Smooth muscle cell (in vitro differentiated cells): Measurements from ENCODE around the gene THTPA. TPM values are rescaled to one million over a fixed set of nuclear protein-coding genes. Genes with fewer than 3 reads are reported as not detected.
A peak's percentile ranks its signal among the peaks of the same experiment; 100 is the strongest.

ENCODE experiments used
- DNase-seq: peaks from one replicate; lab custom pipeline; 2025; ENCODE audit not compliant: unreplicated experiment; lab: John Stamatoyannopoulos, UW
- H2AFZ ChIP-seq: fragments of 200-600 bp; sonication (generic); 2 replicates; pipeline ENCODE4 v1.6.0; 2016; ENCODE audit warnings: antibody characterized with exemption, low read depth, mild to moderate bottlenecking
- H3F3A ChIP-seq: fragments of 200-600 bp; sonication (generic); 2 replicates; pipeline ENCODE4 v1.6.0; 2017; ENCODE audit warnings: antibody characterized with exemption, low read depth
- H3K27ac ChIP-seq: fragments of 200-600 bp; sonication (generic); 2 replicates; pipeline ENCODE4 v1.5.1; 2016; ENCODE audit warnings: low read depth, mild to moderate bottlenecking
- H3K27me3 ChIP-seq: fragments of 200-600 bp; sonication (generic); 2 replicates; pipeline ENCODE4 v1.6.1; 2016; ENCODE audit warnings: low read depth, mild to moderate bottlenecking
- H3K36me3 ChIP-seq: fragments of 200-600 bp; sonication (generic); 2 replicates; pipeline ENCODE4 v1.5.1; 2016; ENCODE audit warnings: low read depth
- H3K4me1 ChIP-seq: fragments of 200-600 bp; sonication (generic); 2 replicates; pipeline ENCODE4 v1.5.1; 2016; ENCODE audit warnings: low read depth
- H3K4me2 ChIP-seq: fragments of 200-600 bp; sonication (generic); 2 replicates; pipeline ENCODE4 v1.6.0; 2016; ENCODE audit warnings: mild to moderate bottlenecking
- H3K4me3 ChIP-seq: fragments of 200-600 bp; sonication (generic); 2 replicates; pipeline ENCODE4 v1.5.1; 2016; ENCODE audit warnings: mild to moderate bottlenecking
- H3K79me2 ChIP-seq: fragments of 200-600 bp; sonication (generic); 2 replicates; pipeline ENCODE4 v1.6.0; 2016; ENCODE audit warnings: low read depth, mild to moderate bottlenecking
- H3K9ac ChIP-seq: fragments of 200-600 bp; sonication (generic); 2 replicates; pipeline ENCODE4 v1.6.0; 2016; ENCODE audit warnings: low read depth
- H3K9me3 ChIP-seq: fragments of 200-600 bp; sonication (generic); replicated peaks from 2 replicates; pipeline ENCODE4 v1.5.1; 2016; ENCODE audit warnings: low read depth
- H4K20me1 ChIP-seq: fragments of 200-600 bp; sonication (generic); 2 replicates; pipeline ENCODE4 v1.6.0; 2016; ENCODE audit warnings: low read depth
- WGBS: methylation state at CpG from one replicate; pipeline ENCODE4 v1.1.7; 2016; ENCODE audit warnings: low lambda C conversion rate; 5-methylcytosine and 5-hydroxymethylcytosine counted together
- polyA plus RNA-seq: library from polyadenylated mRNA; unstranded; fragments of >200 nt; fragmentation: Nextera tagmentation; extraction: Ambion mirVana; gene quantifications from 2 replicates; pipeline ENCODE4 v1.2.1, GENCODE V29; 2016
- total RNA-seq: library from RNA; depleted of rRNA; stranded (reverse); fragments of >200 nt; gene quantifications from 2 replicates; pipeline ENCODE4 v1.2.3, GENCODE V29; 2014
- TF ChIP-seq, protein P1 (sequence below): fragments of 200-600 bp; sonication (generic); IDR thresholded peaks from 2 replicates; pipeline ENCODE4 v1.5.1; 2017; ENCODE audit warnings: borderline replicate concordance, mild to moderate bottlenecking, antibody characterized with exemption; ENCODE audit not compliant: insufficient read depth, poor library complexity, severe bottlenecking

THTPA gene
- total and polyA plus RNA-seq, 2 experiments from 2014 or later, result 5.7 to 6.1 TPM

DNA sequence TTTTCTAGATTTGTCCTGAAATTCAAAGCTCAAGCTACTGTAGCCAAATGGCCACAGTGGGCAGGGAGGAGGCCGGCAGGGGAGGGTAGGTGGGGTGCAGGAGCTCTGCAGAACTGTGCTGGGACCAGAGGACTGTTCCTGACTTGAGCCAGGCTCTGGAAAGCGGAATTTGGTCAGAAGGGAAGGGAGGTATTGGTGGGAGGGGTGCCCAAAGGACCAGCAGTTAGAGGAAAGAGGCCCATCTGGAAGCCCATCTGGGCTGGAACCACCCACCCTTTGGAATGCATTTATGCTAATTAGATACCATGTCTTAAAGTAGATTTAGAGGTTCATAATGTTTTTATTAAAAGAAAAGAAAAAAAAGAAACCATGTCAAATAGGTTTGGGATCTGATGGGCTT lies 47.0 kb downstream of the THTPA start:
- TF ChIP-seq, protein P1, sequence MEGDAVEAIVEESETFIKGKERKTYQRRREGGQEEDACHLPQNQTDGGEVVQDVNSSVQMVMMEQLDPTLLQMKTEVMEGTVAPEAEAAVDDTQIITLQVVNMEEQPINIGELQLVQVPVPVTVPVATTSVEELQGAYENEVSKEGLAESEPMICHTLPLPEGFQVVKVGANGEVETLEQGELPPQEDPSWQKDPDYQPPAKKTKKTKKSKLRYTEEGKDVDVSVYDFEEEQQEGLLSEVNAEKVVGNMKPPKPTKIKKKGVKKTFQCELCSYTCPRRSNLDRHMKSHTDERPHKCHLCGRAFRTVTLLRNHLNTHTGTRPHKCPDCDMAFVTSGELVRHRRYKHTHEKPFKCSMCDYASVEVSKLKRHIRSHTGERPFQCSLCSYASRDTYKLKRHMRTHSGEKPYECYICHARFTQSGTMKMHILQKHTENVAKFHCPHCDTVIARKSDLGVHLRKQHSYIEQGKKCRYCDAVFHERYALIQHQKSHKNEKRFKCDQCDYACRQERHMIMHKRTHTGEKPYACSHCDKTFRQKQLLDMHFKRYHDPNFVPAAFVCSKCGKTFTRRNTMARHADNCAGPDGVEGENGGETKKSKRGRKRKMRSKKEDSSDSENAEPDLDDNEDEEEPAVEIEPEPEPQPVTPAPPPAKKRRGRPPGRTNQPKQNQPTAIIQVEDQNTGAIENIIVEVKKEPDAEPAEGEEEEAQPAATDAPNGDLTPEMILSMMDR, result no peak
- 64% methylated on average over 2 of the region's 2 CpGs for WGBS
- DNase-seq, result no peak
- no peak overlapping the region for H3K4me2 ChIP-seq
- H3F3A ChIP-seq, result no peaks in the 10 kb centered on the region
- no peak overlapping the region for H3K4me3 ChIP-seq
- H3K79me2 ChIP-seq, result no peaks in the 10 kb centered on the region
- no peaks in the 10 kb centered on the region for H3K4me1 ChIP-seq
- H3K27ac ChIP-seq, result no peak overlapping the region
- no peaks in the 10 kb centered on the region for H3K27me3 ChIP-seq
- H3K9me3 ChIP-seq, result no peaks in the 10 kb centered on the region
- H3K9ac ChIP-seq, result no peak overlapping the region
- H2AFZ ChIP-seq, result no peak overlapping the region
- H3K36me3 ChIP-seq, result no peaks in the 10 kb centered on the region
- no peaks in the 10 kb centered on the region for H4K20me1 ChIP-seq

DNA sequence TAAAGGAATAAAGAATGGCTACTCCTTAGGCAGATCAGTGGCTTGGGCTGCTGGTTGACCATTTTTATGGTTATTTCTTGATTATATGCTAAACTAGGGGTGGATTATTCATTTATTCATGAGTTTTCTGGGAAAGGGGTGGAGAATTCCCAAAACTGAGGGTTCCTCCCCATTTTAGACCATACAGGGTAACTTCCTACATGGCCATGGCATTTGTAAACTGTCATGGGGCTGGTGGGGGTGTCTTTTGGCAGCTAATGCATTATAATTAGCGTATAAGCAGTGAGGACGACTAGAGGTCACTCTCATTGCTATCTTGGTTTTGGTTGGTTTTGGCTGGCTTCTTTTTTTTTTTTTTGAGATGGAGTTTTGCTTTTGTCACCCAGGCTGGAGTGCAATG lies 48.1 kb downstream of the THTPA start:
- Histone ChIP-seq H3K4me1 (no peaks in the 10 kb centered on the region), H3K79me2 (no peaks in the 10 kb centered on the region), H3K9me3 (no peaks in the 10 kb centered on the region), H4K20me1 (no peaks in the 10 kb centered on the region), H3K27ac (no peak overlapping the region), H3K36me3 (no peaks in the 10 kb centered on the region), H3K4me2 (no peak overlapping the region), H3K27me3 (no peaks in the 10 kb centered on the region), H3K9ac (no peak overlapping the region), H3K4me3 (no peak overlapping the region), H3F3A (no peaks in the 10 kb centered on the region), H2AFZ (no peak overlapping the region)
- no peak for DNase-seq
- WGBS, result 96% methylated on average over 2 of the region's 2 CpGs
- TF ChIP-seq, protein P1, result no peak

DNA sequence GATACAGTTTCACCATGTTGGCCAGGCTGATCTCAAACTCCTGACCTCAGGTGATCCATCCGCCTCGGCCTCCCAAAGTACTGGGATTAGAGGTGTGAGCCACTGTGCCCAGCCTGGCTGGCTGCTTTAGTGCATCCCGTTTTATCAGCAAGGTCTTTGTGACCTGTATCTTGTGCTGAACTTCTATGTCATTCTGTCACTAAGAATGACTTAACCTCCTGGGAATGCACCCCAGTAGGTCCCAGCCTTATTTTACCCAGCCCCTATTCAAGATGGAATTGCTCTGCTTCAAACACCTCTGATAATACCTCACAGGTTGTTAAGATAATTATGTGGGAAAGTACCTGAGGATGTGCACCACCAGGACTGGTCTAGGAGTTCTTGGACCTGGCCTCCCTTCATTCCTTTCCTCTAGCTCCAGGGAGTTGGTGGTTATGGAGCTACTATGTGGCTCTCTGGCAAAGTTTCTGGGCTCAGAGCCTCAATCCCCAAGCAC lies 48.7 kb downstream of the THTPA start:
- no peaks in the 10 kb centered on the region for H3K9me3 ChIP-seq
- H3K27ac ChIP-seq, result no peak overlapping the region
- no peaks in the 10 kb centered on the region for H3K36me3 ChIP-seq
- H3K27me3 ChIP-seq, result no peaks in the 10 kb centered on the region
- H4K20me1 ChIP-seq, result no peaks in the 10 kb centered on the region
- no peak for DNase-seq
- H3K79me2 ChIP-seq, result no peaks in the 10 kb centered on the region
- TF ChIP-seq, protein P1, result no peak
- no peaks in the 10 kb centered on the region for H3F3A ChIP-seq
- H3K4me1 ChIP-seq, result no peaks in the 10 kb centered on the region
- WGBS, result 73% methylated on average over 3 of the region's 3 CpGs
- H3K4me2 ChIP-seq, result no peak overlapping the region
- H2AFZ ChIP-seq, result no peak overlapping the region
- no peak overlapping the region for H3K9ac ChIP-seq
- no peak overlapping the region for H3K4me3 ChIP-seq

- H4K20me1 ChIP-seq, result no peaks in the 10 kb centered on the region
- H3K36me3 ChIP-seq, result no peaks in the 10 kb centered on the region
- peak overlapping the region; percentile 19 for H3K27ac ChIP-seq
- H3K9ac ChIP-seq, result no peak overlapping the region
- no peak overlapping the region for H3K4me3 ChIP-seq
- H3K27me3 ChIP-seq, result no peaks in the 10 kb centered on the region
- DNase-seq, result no peak
- H3F3A ChIP-seq, result no peaks in the 10 kb centered on the region
- H3K9me3 ChIP-seq, result no peaks in the 10 kb centered on the region
- no peak overlapping the region for H3K4me2 ChIP-seq
- no peak overlapping the region for H2AFZ ChIP-seq
- no peaks in the 10 kb centered on the region for H3K4me1 ChIP-seq
- H3K79me2 ChIP-seq, result no peaks in the 10 kb centered on the region
- TF ChIP-seq, protein P1, result no peak
- WGBS, result 46% methylated on average over 6 of the region's 6 CpGs
Observed at GRCh38 chr14:23605931-23606585, 50.0 kb downstream of the THTPA start.
